ENCODE measurements around the gene PHPT1.
"Not testable (repeated sequence)": the region's sequence is repeated elsewhere in the genome, so short reads cannot be mapped to it uniquely, and the experiment has no call there.

PHPT1 gene

DNA sequence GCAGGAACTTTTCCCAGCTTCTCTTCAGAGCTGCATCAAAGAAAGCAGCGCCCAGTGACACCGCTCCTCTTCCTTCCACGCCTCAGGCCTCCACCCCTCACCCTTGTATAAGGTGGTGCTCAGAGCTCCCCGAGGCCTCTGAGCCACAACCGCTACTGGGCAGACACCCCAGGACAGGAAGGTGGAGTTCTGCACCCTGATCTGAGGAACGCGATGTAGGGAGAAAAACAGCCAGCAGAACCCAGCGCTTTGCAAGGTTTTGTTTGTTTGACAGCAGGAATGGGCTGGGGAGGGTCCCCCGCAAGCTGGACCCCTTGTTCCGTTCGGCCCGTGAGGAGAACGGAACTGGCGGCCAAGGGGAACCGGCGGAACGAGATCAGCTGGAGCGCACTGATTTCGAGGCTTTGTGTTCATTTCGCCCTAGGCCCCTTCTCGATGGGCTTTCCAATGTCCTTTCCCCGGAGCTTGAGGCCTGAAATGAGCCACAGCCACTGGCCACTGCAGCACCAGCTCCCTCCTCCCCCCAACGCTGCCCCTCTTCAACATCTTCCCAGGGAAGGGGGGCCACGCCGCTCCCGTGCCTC lies 12.8 kb downstream of the PHPT1 start:
- no peak for DNase-seq

DNA sequence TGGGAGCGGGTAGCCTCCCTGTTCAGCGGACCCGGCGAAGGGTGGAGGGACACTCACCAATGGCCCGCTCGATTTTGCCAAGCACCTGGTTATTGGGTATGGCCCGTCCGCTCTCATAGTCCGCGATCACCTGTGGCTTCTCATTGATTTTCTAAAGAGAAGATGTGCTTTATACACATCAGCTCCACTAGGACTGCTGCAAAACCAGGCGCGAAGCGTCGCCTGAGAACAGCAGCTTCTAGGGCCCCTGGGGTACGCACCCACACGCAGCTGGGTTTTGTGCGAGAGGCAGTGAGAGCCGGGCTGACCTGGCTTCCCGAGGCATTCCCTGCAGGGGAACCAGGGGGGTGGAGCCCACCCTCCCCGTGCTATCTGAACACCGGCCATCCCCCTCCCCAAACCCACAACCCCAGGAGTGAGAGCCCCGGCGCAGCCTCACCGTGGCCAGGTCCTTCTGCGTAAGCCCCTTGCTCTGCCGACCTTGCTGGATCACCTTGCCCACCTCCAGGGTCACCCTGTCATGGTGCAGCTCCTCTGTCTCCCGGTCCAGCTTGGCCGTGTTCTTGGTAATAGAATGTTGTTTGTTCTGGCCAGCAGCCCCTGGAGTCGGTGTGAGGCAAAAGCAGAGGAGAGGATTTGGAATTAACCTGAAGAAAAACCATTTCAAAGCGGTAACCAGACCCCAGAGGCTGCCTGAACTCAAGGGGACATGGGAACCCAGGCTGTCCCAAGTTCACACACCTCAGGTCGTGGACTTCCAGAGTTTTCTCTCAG lies 13.8 kb downstream of the PHPT1 start:
- DNase-seq: no peak

- DNase-seq: no peak
These were observed 14.5 kb downstream of the PHPT1 start for GRCh38 chr9:136863623-136864273.

DNA sequence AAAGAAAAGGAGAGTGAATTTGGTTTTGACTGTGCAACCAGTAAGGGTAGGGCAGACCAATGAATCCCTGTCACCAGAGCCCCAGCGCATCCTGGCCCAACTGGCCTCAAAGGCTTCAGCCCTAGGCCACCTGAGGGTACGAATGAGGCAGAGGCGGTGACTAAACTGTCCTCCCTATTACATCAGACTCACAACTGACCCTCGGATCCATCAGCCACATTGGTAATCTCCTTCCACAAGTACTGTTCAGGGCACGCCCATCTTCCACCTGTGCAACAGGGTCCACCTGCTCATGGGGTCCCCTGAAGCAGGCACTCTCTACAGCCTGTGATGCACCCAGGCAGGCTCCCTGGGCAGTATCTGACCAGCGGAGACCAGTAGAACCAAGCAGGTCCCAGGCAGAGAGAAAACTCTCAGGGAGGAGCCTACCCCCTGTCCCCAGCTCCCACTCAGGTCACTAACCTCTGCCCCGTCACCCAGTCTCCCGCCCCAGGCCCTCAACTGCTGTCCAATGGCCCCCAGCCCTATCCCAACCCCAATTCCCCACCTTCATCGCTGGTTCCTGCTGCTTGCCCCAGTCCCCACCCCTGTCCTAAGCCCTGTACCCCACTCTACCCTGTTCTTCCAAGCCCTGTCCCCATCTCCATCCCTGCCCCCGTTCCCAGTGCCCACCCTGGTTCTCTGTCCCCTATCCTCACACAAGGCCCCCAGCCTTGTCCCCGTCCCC lies 16.0 kb downstream of the PHPT1 start:
- no peak for DNase-seq

DNA sequence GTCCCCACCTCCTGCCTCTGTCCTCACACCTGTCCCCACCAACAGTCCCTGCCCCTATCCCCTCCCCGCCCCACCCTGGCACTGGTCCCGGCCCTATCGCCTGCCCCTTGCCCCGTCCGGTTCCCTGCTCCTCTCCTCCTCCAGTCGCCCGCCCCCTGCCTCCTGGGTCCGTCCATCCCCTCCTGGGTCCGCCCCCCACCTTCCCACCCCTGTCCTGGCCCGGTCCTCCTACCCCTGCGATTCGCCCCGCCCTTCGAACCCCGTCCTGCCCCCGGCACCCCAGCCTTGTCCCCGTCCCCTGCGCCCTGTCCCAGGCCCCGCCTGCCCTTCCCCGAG lies 16.5 kb downstream of the PHPT1 start:
- peak in 1 of 3 donors; percentile 24 for DNase-seq

DNA sequence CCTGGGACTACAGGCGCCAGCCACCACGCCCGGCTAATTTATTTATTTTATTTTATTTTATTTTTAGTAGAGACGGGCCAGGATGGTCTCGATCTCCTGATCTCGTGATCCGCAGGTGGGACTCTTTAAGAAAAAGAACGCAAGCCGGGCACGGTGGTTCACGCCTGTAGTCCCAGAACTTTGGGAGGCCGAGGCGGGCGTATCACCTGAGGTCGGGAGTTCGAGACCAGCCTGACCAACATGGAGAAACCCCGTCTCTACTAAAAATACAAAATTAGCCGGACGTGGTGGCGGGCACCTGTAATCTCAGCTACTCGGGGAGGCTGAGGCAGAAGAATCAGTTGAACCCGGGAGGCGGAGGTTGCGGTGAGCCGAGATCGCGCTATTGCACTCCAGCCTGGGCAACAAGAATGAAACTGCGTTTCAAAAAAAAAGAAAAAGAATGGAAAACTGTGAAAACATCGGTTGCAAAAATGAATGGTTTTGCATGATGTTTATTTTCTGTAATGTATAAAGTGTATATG lies 17.8 kb downstream of the PHPT1 start:
- DNase-seq: not testable (repeated sequence)

DNA sequence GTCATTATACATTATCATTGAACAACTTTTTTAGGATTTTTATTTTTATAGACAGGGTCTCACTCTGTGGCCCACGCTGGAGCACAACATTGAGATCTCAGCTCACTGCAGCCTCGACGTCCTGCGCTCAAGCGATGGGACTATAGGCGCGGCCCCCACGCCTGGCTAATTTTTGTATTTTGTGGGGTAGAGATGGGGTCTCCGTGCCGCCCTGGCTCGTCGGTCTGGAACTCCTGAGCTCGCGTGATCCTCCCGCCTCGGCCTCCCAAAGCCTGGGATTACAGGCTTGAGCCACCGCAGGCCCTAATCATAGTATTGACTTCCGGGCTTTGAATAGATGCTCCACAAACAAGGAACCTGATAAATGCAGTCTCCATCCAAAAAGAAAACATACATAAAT lies 18.3 kb downstream of the PHPT1 start:
- DNase-seq: no peak

DNA sequence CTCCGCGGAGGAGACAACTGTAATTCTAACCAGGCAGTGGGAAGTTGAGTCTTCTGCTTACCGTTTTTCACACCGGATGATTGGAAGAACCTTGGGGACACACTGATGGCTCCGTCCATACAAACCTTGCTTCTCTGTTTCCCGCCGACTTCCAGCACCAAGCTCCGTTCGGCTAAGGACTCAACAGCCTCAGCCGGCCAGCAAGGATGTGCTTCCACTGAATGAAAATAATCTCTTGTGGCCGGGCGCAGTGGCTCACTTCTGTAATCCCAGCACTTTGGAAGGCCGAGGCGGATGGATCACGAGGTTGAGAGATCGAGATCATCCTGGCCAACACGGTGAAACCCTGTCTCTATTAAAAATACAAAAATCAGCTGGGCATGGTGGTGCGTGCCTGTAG lies 18.7 kb downstream of the PHPT1 start:
- no peak for DNase-seq

DNA sequence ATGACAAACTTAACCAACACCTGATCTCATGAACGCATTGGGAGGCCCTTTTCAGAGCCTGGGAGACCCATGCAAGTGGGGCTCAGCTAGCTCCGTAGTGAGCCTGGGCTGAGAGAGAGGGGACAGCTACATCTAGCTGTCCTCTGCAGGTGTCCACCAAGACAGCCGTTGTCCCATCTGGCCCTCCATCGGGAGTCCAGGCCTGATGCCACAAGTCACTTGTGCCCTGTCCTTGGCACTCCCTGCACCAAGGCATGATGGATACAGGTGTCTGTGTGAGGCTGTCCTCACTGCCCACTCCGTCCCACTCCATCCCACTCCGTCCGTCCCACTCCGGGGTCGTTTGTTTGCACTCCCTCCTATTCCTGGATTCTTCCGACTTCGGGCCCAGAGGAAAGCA lies 19.4 kb downstream of the PHPT1 start:
- DNase-seq: no peak

DNA sequence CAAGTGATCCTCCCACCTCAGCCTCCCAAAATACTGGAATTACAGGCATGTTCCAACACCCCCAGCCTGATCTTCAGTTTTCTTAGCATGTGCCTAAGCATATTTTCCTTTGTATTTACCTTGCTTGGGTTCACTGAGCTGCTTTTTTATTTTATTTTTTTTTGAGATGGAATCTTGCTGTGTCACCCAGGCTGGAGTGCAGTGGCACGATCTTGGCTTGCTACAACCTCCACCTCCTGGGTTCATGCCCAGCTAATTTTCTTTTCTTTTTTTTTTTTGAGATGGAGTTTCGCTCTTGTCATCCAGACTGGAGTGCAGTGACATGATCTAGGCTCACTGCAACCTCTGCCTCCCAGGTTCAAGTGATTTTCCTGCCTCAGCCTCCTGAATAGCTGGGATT lies 20.4 kb downstream of the PHPT1 start:
- DNase-seq: not testable (repeated sequence)

GRCh38 chr9:136875155-136875554 lies 25.9 kb downstream of the PHPT1 start:
- no peak for DNase-seq

DNA sequence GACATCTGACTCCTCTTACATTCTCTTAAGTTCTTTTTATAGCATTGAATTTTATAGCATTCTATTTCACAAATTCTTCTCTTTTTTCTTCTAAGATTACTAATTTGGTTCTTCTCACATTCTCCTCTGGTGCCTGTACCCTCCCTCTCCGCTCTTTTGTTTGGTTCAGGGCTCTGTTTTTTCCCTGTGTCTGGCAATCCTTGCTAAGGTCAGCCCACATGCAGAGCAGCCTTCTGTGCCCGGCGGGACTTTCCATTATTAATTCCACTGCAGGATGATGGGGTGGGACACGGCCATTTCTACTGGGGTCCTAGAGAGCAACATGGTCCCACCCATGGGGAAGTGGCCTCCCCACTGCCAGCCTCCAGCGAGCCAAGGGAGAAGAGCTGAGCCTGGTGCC lies 27.3 kb downstream of the PHPT1 start:
- no peak for DNase-seq

DNA sequence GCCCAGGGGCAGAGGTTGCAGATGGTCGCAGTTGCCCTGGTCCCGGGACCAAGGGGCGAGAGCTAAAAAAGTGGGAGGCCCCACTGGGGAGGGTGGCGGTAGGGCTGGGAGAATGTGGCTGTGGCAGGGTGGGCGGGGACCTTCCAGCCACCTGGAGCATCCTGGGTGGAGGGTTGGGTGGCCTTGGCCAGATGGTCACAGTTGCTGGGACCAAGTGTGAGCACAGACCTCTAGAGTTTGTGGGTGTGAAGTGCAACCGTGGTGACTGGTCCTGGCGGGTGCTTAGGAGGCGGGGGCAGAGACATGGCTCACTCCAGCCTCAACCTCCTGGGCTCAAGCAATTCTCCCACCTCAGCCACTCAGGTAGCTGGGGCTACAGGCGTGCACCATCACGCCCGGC lies 31.4 kb downstream of the PHPT1 start:
- peak in 1 of 3 donors; percentile 15 for DNase-seq

DNA sequence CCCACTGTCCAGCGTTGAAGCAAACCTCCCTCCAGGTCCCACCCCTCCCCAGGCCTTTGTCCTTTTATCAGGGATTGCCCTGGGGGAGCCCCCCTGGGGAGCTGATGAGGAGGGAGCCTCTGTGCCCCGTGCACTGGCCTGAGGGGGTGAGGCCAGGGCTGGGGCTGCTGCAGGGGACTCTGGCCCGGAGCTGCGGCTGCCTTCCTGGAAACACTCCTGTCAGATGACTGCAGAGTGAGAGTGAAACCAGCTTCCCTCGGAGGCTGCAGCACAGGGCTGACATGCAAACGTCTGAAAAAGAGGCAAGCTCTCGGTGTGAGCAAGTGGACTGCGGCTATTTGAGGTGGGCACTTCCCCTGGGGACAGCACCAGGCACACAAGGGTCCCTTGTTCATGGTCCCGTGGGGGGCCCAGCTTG lies 32.5 kb downstream of the PHPT1 start:
- DNase-seq: peak; percentile 44 to 84 (median 84)

DNA sequence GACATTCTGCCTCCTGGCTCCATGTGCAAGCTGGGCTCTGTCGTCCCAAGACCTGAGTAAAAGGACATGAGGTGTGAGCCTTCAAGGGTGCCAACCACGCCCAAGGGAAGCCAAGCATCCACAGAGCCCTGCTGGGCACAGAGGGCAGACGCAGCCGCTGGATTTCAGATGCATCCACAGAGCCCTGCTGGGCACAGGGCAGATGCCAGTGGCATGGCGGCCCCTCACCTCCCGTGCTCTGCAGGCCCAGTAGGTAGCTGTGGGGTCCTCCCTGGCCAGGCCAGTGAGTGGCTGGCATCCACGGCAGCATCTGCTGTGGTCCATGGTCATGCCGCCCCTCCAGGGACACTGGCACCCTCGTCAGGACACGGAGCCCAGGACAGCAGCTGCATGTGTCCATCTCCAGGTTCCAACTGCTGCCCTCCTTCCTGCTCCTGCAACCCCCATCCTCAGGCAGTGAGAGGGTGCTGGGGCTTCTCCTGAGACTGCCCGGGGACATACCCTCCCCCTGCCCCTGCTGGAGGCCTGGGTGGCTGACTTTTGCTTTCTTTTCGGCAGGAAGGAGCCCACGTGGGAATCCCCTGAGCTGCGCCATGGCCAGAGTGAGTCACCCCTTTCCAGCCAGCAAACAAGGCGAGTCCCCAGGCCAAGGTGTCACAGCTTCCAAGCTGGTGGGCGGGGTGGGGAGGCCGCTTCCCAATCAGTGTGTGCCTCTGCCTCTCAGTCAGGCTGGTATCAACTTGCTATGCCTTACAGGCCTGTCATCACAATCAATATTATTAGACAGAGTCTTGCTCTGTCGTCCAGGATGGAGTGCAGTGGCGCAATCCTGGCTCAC lies 33.1 kb downstream of the PHPT1 start:
- DNase-seq: peak; percentile 96 to 97 (median 97)

DNA sequence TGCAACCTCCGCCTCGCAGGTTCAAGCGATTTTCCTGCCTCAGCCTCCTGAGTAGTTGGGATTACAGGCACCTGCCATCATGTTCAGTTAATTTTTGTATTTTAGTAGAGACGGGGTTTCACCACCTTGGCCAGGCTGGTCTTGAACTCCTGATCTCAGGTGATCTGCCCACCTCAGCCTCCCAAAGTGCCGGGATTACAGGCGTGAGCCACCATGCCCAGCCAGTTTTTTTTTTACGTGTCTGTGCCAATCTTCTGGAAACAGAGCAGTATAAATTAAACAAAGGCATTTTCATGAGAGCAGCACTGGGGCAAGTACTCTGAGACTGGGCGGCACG lies 33.7 kb downstream of the PHPT1 start:
- DNase-seq: not testable (repeated sequence)

- not testable (repeated sequence) for DNase-seq
These were observed 34.5 kb downstream of the PHPT1 start for GRCh38 chr9:136883670-136884069.

DNA sequence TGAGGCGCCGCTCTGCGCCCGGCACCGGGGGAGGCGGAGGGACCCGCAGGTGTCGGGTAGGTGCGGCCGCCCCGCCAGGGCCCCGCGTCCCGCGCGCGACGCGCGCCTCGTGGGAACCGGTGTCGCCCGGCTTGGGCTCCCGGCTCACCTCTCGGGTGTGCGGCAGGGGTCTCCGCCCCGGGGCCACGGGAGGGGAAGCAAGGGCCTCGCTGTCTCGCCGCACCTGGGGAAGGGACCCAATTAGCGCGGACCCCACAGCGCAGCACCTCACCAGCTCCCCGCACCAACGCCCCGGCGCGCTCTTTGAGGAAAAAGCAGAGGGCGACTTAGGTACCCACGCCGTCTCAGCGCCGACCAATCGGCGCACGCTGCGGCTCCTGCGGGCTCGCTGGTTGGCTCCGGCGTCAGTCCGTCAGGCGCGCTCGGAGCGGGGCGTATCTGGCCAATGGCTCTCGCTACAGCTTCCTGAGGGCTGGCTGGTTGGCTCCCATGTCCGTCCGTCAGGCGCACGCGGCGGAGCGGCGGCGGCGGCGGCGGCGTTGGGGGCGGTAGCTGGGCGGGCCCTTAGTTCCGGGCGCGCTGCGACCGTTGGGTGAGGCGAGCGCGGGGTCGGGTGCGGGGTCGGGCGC lies 36.9 kb downstream of the PHPT1 start, which contains the start of gene TRAF2:
TRAF2 (plus strand) TSS at position 567 of the 629 bp plus-strand sequence. CDS start 12,225 bp downstream, outside the sequence.
- DNase-seq: peak; percentile 99

- DNase-seq: peak; percentile 74 to 93 (median 85)
These were observed 37.7 kb downstream of the PHPT1 start for GRCh38 chr9:136886610-136887597.

DNA sequence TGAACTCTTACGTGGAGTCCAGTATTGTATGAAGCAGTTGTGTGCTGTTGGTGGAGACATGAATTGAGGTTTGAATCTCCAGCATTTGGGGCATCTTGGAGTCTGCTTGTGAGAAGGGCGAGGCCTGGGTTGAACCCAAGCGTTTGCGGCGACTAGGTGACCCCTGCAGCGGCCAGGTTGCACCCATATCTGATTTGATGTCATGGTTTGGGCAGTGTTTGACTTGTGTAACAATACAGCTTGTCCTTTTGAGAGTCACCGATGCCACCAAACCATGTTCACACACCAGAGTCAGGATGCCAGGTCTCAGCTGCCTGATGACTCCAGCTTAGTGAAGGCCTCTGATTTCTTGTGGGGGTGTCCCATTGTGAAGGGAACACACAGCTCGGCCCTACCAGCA lies 39.2 kb downstream of the PHPT1 start:
- DNase-seq: no peak

- no peak for DNase-seq
These were observed 40.6 kb downstream of the PHPT1 start for GRCh38 chr9:136889858-136890257.
